ENCODE data around the gene CDK5R1.
A peak's percentile ranks its signal among the peaks of the same experiment; 100 is the strongest.

The CDK5R1 gene

DNA sequence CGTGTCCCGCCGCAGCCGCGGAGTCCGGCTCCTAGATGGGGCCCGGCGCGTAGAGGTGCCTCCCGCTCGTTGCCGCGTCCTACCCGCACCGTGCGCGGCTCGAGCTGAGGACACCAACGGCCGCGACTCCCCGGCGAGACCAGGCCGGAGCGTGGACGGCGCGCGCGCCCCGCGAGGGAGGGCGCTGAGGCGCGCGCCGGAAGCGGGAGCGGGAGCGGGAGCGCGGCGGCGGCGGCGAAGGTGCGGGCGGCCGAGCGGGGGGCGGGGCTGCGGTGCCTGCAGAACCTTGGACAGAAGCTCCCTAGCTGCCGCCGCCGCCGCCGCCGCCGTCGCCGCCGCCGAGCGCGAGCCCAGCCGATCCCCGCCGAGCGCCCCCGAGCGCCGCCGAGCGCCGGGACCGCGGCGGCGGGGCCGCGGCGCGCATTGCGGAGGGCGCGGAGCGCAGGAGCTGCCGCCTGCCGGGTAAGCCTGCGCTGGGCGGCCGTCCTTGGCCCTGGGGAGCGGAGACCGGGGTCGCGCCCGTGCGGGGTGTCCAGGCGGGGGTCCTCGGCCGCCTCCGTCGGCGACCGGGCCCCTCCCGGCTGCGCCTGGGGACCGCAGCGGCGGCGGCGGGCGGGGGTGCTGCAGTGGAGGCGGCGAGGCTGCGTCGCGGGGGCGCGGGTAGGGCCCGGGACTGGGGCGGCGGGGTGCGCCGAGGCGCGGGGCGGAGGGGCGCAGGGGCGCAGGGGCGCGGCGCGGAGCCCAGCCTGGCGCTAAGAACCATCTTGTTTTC, at the start of gene CDK5R1:
TSS of gene CDK5R1 (plus strand) at position 293 of the 772 bp plus-strand sequence. CDS start 628 bp downstream, outside the sequence.
- DNase-seq (ENCODE audit: low read depth, low spot score): no peak
- H3K36me3 ChIP-seq (ENCODE audit: control insufficient read depth, insufficient read depth, low read length): no peaks in the 10 kb centered on the region
- WGBS (ENCODE audit: insufficient coverage, insufficient read length): no CpG with 5 or more reads among the region's 135 CpGs
- no peaks in the 10 kb centered on the region for H3K27me3 ChIP-seq (ENCODE audit: control insufficient read depth, insufficient read depth, low read length)
- H3K4me3 ChIP-seq (ENCODE audit: low read length): peak within 1 kb of the TSS; percentile 86
- peaks cover 10% of the 10 kb centered on the region for H3K4me1 ChIP-seq (ENCODE audit: control insufficient read depth, insufficient read depth, low read length)
- H3K9me3 ChIP-seq (ENCODE audit: control insufficient read depth, insufficient read depth, low read length): no peaks in the 10 kb centered on the region
- H3K27ac ChIP-seq (ENCODE audit: low read length): no peak within 1 kb of the TSS

DNA sequence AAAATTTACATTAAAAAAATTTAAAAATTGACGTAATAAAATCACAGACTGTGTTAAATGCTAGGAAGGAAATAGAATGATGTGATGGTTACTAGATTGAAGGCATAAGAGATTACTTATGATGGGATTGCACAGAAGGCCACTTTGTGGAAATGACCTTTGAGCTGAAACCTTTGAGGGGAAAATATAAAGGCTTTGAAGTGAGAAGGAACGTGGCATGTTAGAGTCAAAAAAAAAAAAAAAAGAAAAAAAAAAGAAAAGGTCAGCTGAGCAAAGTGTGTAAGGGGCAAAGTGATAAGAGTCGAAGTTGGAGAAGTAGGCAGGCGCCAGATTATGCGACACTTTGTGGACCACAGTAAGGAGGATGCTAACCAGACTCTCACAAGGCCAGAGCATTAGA, 46.1 kb upstream of the CDK5R1 start:
- no peak overlapping the region for H3K27ac ChIP-seq (ENCODE audit: low read length)
- no peaks in the 10 kb centered on the region for H3K9me3 ChIP-seq (ENCODE audit: control insufficient read depth, insufficient read depth, low read length)
- DNase-seq (ENCODE audit: low read depth, low spot score): no peak
- H3K4me3 ChIP-seq (ENCODE audit: low read length): no peak overlapping the region
- WGBS (ENCODE audit: insufficient coverage, insufficient read length): 100% methylated on average over 1 of the region's 5 CpGs
- no peaks in the 10 kb centered on the region for H3K4me1 ChIP-seq (ENCODE audit: control insufficient read depth, insufficient read depth, low read length)
- no peaks in the 10 kb centered on the region for H3K36me3 ChIP-seq (ENCODE audit: control insufficient read depth, insufficient read depth, low read length)
- H3K27me3 ChIP-seq (ENCODE audit: control insufficient read depth, insufficient read depth, low read length): no peaks in the 10 kb centered on the region

DNA sequence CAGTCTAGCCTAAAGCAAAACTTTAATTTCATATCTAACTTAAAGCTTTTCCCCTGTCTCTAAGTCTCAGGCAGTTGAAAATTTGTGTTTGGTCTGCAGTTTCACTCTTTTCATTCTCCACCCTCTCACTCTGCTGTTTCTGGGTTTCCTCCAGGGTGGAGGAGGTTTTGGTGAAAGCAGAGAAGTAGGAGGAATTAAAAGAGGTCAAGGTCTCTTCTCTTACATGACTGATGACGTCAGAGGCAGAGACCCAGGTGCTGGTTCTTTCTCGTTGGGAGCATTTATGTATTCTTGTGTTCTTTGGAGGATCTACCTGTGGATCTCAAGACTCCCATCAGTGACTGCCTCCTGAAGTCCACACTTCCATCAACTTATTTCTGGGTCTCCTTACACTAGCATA, 44.9 kb upstream of the CDK5R1 start:
- no peaks in the 10 kb centered on the region for H3K9me3 ChIP-seq (ENCODE audit: control insufficient read depth, insufficient read depth, low read length)
- no peak for DNase-seq (ENCODE audit: low read depth, low spot score)
- H3K27me3 ChIP-seq (ENCODE audit: control insufficient read depth, insufficient read depth, low read length): no peaks in the 10 kb centered on the region
- H3K4me1 ChIP-seq (ENCODE audit: control insufficient read depth, insufficient read depth, low read length): no peaks in the 10 kb centered on the region
- H3K36me3 ChIP-seq (ENCODE audit: control insufficient read depth, insufficient read depth, low read length): no peaks in the 10 kb centered on the region
- no peak overlapping the region for H3K27ac ChIP-seq (ENCODE audit: low read length)
- H3K4me3 ChIP-seq (ENCODE audit: low read length): no peak overlapping the region
- WGBS (ENCODE audit: insufficient coverage, insufficient read length): no CpG with 5 or more reads among the region's 2 CpGs

DNA sequence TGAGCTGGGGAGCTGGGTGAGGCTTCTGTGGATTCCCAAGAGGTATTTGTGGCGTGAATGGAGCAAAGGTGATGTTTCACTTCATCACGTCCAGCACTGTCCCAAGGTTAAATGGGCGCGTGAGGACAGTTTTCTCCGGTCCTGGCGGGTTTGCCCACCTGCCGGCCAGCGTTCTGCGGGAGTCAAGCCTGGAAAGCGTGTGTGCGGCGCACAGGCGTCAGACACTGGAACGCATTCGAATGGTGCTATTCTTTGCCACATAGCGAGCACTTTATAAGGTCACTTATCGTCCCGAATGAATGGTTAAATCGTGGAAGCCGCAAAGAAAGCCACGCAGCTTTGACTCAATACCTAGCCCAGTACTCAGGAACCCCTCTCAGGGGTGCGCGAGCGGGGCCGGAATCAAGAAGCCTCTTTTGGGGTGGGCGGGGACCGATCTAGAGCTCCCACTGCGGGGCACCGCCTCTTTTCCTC, 42.9 kb upstream of the CDK5R1 start:
- no peak overlapping the region for H3K4me3 ChIP-seq (ENCODE audit: low read length)
- no peaks in the 10 kb centered on the region for H3K9me3 ChIP-seq (ENCODE audit: control insufficient read depth, insufficient read depth, low read length)
- no peak for DNase-seq (ENCODE audit: low read depth, low spot score)
- no peaks in the 10 kb centered on the region for H3K4me1 ChIP-seq (ENCODE audit: control insufficient read depth, insufficient read depth, low read length)
- H3K27me3 ChIP-seq (ENCODE audit: control insufficient read depth, insufficient read depth, low read length): no peaks in the 10 kb centered on the region
- no peak overlapping the region for H3K27ac ChIP-seq (ENCODE audit: low read length)
- H3K36me3 ChIP-seq (ENCODE audit: control insufficient read depth, insufficient read depth, low read length): no peaks in the 10 kb centered on the region; the same call in 1 of the 2 replicates
- WGBS (ENCODE audit: insufficient coverage, insufficient read length): no CpG with 5 or more reads among the region's 29 CpGs

DNA sequence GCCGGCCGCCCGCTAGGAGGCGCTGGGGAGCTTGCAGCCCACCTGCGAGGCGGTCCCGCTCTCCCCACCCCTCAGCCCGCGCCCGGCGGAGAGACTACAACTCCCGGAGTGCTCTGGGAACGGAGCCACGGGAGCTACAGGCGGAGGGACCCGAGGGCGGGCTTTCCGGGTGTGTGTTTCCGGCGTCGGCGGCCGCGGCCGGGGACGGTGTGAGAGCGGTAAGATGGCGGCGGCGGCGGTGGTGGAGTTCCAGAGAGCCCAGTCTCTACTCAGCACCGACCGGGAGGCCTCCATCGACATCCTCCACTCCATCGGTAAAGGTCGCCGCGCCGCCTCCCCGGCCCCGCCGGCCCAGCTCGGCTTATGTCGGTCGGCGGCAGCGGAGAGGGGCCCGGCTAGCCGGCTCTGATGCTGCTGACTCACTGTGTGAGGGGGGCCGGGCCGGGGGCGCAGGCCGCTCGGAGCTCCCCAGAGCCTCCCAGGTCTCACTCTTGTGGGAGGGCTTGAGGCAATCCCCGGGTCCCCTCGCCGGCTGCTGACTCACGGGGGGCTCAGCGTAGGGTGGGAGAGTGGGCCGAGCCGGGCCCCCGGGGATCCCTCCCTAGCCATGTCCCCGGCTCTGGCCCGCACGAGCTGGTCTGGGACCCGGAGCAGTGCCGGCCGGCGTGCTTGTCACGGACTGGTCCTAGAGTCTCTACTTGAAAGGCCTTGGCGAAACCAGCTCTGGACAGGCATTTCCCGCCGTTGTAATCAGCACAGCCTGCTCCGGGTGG, 42.3 kb upstream of the CDK5R1 start, which contains the start of gene PSMD11:
TSS of gene PSMD11 (plus strand) at position 210 of the 773 bp plus-strand sequence. CDS start at position 224, 14 bp downstream.
- peak; percentile 93 for DNase-seq (ENCODE audit: low read depth, low spot score)
- Histone ChIP-seq H3K36me3 (ENCODE audit: control insufficient read depth, insufficient read depth, low read length) (no peaks in the 10 kb centered on the region; the same call in 1 of the 2 replicates), H3K4me3 (ENCODE audit: low read length) (peak within 1 kb of the TSS; percentile 93), H3K27ac (ENCODE audit: low read length) (no peak within 1 kb of the TSS), H3K9me3 (ENCODE audit: control insufficient read depth, insufficient read depth, low read length) (no peaks in the 10 kb centered on the region), H3K4me1 (ENCODE audit: control insufficient read depth, insufficient read depth, low read length) (no peaks in the 10 kb centered on the region), H3K27me3 (ENCODE audit: control insufficient read depth, insufficient read depth, low read length) (no peaks in the 10 kb centered on the region)
- no CpG with 5 or more reads among the region's 74 CpGs for WGBS (ENCODE audit: insufficient coverage, insufficient read length)

DNA sequence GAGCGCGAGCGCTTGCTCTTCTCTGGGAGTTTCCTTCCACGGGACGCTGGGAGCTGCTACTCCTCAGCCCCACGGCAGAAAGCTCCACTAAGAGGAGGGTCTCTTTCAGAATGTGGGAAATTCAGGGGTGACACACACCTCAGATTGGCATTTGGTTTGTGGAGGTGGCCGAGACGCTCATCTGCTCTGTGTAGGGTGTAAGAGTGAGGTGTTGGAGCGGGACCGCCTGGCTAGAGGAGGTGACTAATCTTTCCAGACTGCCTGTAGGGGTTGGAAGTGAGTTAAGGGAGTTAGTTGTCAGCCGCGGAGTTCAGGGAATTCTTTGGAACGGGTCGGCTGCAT, 41.7 kb upstream of the CDK5R1 start:
- no peak overlapping the region for H3K27ac ChIP-seq (ENCODE audit: low read length)
- H3K4me1 ChIP-seq (ENCODE audit: control insufficient read depth, insufficient read depth, low read length): no peaks in the 10 kb centered on the region
- no peak for DNase-seq (ENCODE audit: low read depth, low spot score)
- peak overlapping the region; percentile 93 for H3K4me3 ChIP-seq (ENCODE audit: low read length)
- H3K27me3 ChIP-seq (ENCODE audit: control insufficient read depth, insufficient read depth, low read length): no peaks in the 10 kb centered on the region
- WGBS (ENCODE audit: insufficient coverage, insufficient read length): no CpG with 5 or more reads among the region's 14 CpGs
- no peaks in the 10 kb centered on the region for H3K9me3 ChIP-seq (ENCODE audit: control insufficient read depth, insufficient read depth, low read length)
- no peaks in the 10 kb centered on the region; the same call in 1 of the 2 replicates for H3K36me3 ChIP-seq (ENCODE audit: control insufficient read depth, insufficient read depth, low read length)

DNA sequence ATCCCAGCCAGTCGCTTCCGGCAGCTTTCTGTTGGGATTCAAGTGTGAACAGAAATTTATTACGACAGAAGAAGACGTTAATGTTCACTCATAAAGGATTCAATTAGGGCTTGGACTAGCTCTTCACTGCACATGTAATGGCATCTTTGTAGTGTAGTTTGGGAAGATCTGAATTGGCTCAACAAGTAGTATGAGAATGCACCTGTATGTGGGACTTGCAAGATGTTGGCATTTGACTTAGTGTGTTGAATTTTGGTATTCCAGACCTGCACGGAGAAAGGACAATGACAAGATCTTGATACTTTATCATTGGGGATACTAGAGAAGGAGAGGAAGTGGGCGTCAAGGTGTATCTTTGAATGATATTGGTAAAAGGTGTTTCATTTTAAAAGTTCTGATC, 41.3 kb upstream of the CDK5R1 start:
- Histone ChIP-seq H3K27ac (ENCODE audit: low read length) (no peak overlapping the region), H3K27me3 (ENCODE audit: control insufficient read depth, insufficient read depth, low read length) (no peaks in the 10 kb centered on the region), H3K4me3 (ENCODE audit: low read length) (peak overlapping the region; percentile 93; the same call in 1 of the 2 replicates), H3K9me3 (ENCODE audit: control insufficient read depth, insufficient read depth, low read length) (no peaks in the 10 kb centered on the region), H3K4me1 (ENCODE audit: control insufficient read depth, insufficient read depth, low read length) (no peaks in the 10 kb centered on the region), H3K36me3 (ENCODE audit: control insufficient read depth, insufficient read depth, low read length) (no peaks in the 10 kb centered on the region; the same call in 1 of the 2 replicates)
- no peak for DNase-seq (ENCODE audit: low read depth, low spot score)
- no CpG with 5 or more reads among the region's 6 CpGs for WGBS (ENCODE audit: insufficient coverage, insufficient read length)

DNA sequence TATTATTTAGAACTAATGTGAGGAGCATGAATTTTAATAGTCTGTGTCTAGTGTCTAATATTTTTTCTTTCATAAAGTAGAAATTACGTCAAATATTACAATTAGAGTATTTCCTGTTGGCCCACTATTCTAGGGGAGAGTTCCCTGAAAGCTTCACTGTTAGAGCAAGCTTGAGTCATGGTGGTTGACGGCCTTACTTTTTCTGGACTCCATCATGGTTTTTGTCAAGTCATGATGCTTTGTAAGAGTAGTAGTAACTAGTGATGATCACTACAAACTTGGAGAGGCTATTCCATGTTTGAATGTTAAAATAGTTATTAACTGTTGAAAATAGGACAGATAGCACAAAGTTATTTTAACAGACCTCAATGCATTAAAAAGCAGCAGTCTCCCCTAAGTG, 40.8 kb upstream of the CDK5R1 start:
- Histone ChIP-seq H3K27me3 (ENCODE audit: control insufficient read depth, insufficient read depth, low read length) (no peaks in the 10 kb centered on the region), H3K36me3 (ENCODE audit: control insufficient read depth, insufficient read depth, low read length) (no peaks in the 10 kb centered on the region; the same call in 1 of the 2 replicates), H3K9me3 (ENCODE audit: control insufficient read depth, insufficient read depth, low read length) (no peaks in the 10 kb centered on the region), H3K4me3 (ENCODE audit: low read length) (no peak overlapping the region), H3K27ac (ENCODE audit: low read length) (no peak overlapping the region), H3K4me1 (ENCODE audit: control insufficient read depth, insufficient read depth, low read length) (no peaks in the 10 kb centered on the region)
- no peak for DNase-seq (ENCODE audit: low read depth, low spot score)
- no CpG with 5 or more reads among the region's 2 CpGs for WGBS (ENCODE audit: insufficient coverage, insufficient read length)

DNA sequence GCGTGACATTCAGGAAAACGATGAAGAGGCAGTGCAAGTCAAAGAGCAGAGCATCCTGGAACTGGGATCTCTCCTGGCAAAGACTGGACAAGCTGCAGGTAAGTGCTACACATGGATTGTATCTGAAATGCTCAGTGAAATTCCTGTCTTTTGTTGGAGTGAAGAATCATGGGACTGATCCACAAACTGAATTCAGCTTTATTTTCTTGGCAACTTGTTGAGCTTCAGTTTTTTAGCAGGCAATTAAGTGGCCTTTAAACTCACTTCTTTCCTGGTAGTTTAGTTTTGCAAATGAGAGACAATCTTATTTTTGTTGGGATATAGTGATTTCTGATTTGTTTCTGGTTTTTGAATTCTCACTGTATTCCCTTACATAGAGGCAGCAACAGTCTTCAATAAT, 39.8 kb upstream of the CDK5R1 start:
- H3K4me1 ChIP-seq (ENCODE audit: control insufficient read depth, insufficient read depth, low read length): no peaks in the 10 kb centered on the region
- H3K36me3 ChIP-seq (ENCODE audit: control insufficient read depth, insufficient read depth, low read length): no peaks in the 10 kb centered on the region; the same call in 1 of the 2 replicates
- H3K4me3 ChIP-seq (ENCODE audit: low read length): no peak overlapping the region
- DNase-seq (ENCODE audit: low read depth, low spot score): no peak
- no peaks in the 10 kb centered on the region for H3K9me3 ChIP-seq (ENCODE audit: control insufficient read depth, insufficient read depth, low read length)
- H3K27me3 ChIP-seq (ENCODE audit: control insufficient read depth, insufficient read depth, low read length): no peaks in the 10 kb centered on the region
- WGBS (ENCODE audit: insufficient coverage, insufficient read length): no CpG with 5 or more reads among the region's 2 CpGs
- no peak overlapping the region for H3K27ac ChIP-seq (ENCODE audit: low read length)

DNA sequence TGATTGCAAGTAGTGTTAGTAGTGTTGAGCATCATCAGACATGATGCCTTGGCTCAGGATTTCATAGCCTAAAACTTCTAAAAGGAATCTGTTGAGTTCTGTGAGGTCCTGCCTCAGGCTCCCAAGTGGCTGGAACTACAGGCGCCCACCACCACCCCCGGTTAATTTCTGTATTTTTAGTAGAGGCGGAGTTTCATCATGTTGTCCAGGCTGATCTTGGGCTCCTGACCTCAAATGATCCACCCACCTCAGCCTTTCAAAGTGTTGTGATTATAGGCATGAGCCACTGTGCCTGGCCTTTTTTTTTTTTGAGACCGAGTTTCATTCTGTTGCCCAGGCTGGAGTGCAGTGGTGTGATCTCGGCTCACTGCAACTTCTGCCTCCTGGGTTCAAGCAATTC, 36.8 kb upstream of the CDK5R1 start:
- H3K4me1 ChIP-seq (ENCODE audit: control insufficient read depth, insufficient read depth, low read length): no peaks in the 10 kb centered on the region
- WGBS (ENCODE audit: insufficient coverage, insufficient read length): no CpG with 5 or more reads among the region's 5 CpGs
- no peak for DNase-seq (ENCODE audit: low read depth, low spot score)
- peaks cover 8% of the 10 kb centered on the region; the same call in 1 of the 2 replicates for H3K36me3 ChIP-seq (ENCODE audit: control insufficient read depth, insufficient read depth, low read length)
- H3K27ac ChIP-seq (ENCODE audit: low read length): no peak overlapping the region
- no peaks in the 10 kb centered on the region for H3K9me3 ChIP-seq (ENCODE audit: control insufficient read depth, insufficient read depth, low read length)
- no peaks in the 10 kb centered on the region for H3K27me3 ChIP-seq (ENCODE audit: control insufficient read depth, insufficient read depth, low read length)
- no peak overlapping the region for H3K4me3 ChIP-seq (ENCODE audit: low read length)
